Endodermal cell (in vitro differentiated cells): ENCODE results near the gene DLX1. TPM values are rescaled to one million over a fixed set of nuclear protein-coding genes. Genes with fewer than 3 reads are reported as not detected.

Experiments used
- DNase-seq: peaks from one replicate; pipeline ENCODE4 v3.0.0-alpha.2; 2017
- H3K27ac ChIP-seq: 2 replicates; pipeline ENCODE4 v1.5.1; 2013; ENCODE audit warnings: mild to moderate bottlenecking, low read depth, low read length, moderate library complexity
- H3K27me3 ChIP-seq: 2 replicates; pipeline ENCODE4 v1.6.1; 2013; ENCODE audit warnings: mild to moderate bottlenecking, low read length, moderate library complexity; ENCODE audit not compliant: insufficient read depth, control insufficient read depth, poor library complexity, severe bottlenecking
- H3K36me3 ChIP-seq: 2 replicates; pipeline ENCODE4 v1.7.0; 2013; ENCODE audit warnings: mild to moderate bottlenecking, low read length, moderate library complexity; ENCODE audit not compliant: control insufficient read depth, insufficient read depth
- H3K4me1 ChIP-seq: one replicate; pipeline ENCODE4 v1.7.0; 2013; ENCODE audit warnings: low read length; ENCODE audit not compliant: control insufficient read depth, insufficient read depth
- H3K4me3 ChIP-seq: 2 replicates; pipeline ENCODE4 v1.5.1; 2013; ENCODE audit warnings: mild to moderate bottlenecking, low read length, moderate library complexity
- H3K9ac ChIP-seq: 2 replicates; pipeline ENCODE4 v1.6.1; 2013; ENCODE audit warnings: mild to moderate bottlenecking, low read length, moderate library complexity; ENCODE audit not compliant: poor library complexity, severe bottlenecking; ENCODE audit errors: extremely low read depth
- H3K9me3 ChIP-seq: 2 replicates; pipeline ENCODE4 v1.6.1; 2013; ENCODE audit warnings: mild to moderate bottlenecking, low read length, moderate library complexity; ENCODE audit not compliant: control insufficient read depth
- H3K27ac Mint-ChIP-seq: 2 replicates; pipeline ENCODE4 v1.8.0; 2020; ENCODE audit warnings: mixed read lengths
- H3K27me3 Mint-ChIP-seq: 2 replicates; pipeline ENCODE4 v1.8.0; 2021; ENCODE audit warnings: mild to moderate bottlenecking, mixed read lengths; ENCODE audit not compliant: insufficient read depth
- H3K36me3 Mint-ChIP-seq: 2 replicates; pipeline ENCODE4 v1.8.0; 2020; ENCODE audit warnings: low read depth, mixed read lengths
- H3K4me1 Mint-ChIP-seq: 2 replicates; pipeline ENCODE4 v1.8.0; 2020; ENCODE audit warnings: mixed read lengths
- H3K4me3 Mint-ChIP-seq: 2 replicates; pipeline ENCODE4 v1.8.0; 2020; ENCODE audit warnings: mild to moderate bottlenecking, moderate library complexity, mixed read lengths
- H3K9me3 Mint-ChIP-seq: 2 replicates; pipeline ENCODE4 v1.8.0; 2020; ENCODE audit warnings: mild to moderate bottlenecking, mixed read lengths
- WGBS, 2 experiments: methylation state at CpG; one replicate each; pipeline versions ENCODE4 v1.1.5 to v1.1.7; 2013; ENCODE audit warnings: missing lambda C conversion rate in 2 of 2, mixed read lengths in 1 of 2; ENCODE audit not compliant: insufficient coverage in 1 of 2, insufficient read length in 1 of 2; 5-methylcytosine and 5-hydroxymethylcytosine counted together
- total RNA-seq, 2 donors: library from RNA; stranded (reverse); fragmentation: NEBNext Ultra II Directional in 1 of 2; extraction: Animal tissue kit (Norgen Biotek cat#: 25700) in 1 of 2; gene quantifications; 2 replicates in 1 of 2; 3 replicates in 1 of 2; pipeline ENCODE4 v1.2.1, GENCODE V29; 2021
- TF ChIP-seq, protein P1 (sequence below): fragments of 200-600 bp; sonication (generic); conservative IDR thresholded peaks from 2 replicates; pipeline ENCODE4 v1.5.0; 2021; ENCODE audit warnings: antibody characterized with exemption, mild to moderate bottlenecking

DLX1 gene
- total RNA-seq, 2 donors from 2014 or later = not detected

DNA sequence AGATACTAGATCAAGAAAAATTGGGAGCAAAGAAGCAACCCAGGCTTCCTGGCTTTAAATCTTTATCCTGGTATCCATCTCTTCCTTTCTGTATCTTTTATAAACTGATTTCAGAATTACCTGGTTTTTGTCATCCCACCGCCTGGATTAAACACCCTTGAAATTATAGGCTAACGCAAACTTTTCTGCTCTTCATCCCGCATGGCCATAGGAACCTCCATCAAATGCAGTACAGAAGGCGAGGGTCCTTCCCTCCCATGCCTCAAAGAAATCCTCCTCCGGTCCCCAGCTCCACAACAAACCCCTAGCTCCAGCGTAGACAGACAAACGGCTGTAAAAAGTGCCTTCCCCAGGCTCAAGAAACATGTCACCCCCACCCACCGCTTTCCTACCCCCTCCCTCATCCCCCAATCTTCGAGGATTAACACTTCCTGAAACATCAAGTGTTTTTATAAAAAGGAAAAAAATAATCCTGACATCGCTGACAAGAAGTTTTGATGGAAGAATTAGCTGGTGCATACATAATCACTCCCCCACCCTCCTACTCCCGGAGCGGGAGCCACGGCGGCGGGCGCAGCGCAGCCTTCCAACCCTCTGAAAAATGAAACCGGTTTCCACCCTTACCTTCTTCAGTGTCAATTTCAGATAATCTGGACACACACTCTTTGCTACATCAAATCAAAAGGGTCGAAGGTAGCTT, 7.6 kb downstream of the DLX1 start:
- Mint-ChIP-seq H3K4me3 (no peak overlapping the region), H3K9me3 (no peaks in the 10 kb centered on the region), H3K36me3 (no peaks in the 10 kb centered on the region)

DNA sequence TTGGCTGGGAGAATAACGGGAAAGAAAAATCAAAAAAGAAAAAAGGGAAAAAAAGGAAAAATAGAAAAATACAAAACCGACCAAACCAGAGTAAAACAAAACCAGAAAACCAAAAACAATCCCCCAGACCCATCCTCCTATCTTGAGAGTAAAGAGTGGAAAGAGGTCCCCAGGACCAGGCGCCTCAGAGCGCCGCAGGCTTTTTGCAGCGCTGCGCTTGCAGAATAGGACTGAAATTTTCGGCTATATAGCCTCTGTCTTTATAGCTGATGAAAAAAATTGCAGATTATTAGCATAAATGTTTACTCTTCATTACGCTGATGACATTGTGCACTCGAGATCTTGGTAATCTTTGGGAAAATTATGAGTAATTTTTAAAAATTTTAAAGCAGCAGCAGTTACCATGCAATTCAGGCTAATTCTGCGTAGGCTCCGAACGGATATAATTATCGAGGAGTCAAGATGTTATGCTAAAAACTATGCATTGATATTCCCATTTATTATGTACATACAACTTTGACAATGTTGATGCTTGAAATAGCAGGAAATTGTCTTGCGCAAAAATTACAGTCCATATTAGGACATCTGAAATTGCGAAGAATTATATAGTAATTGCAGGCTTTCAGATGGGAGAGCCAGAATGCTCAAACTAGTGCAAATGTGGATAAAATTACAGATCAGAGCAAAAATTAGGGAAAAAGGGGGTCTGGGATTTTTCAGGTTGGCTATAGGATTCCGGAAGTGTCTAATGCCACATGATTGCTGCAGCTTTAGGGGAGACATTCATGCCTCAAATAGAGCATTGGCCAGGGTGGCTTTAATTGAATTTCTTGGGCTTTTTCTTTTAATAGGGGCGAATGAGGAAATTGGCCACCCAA, 8.3 kb downstream of the DLX1 start:
- no peak for DNase-seq
- Histone ChIP-seq H3K4me3 (no peak overlapping the region), H3K4me1 (peaks cover 9% of the 10 kb centered on the region), H3K36me3 (no peaks in the 10 kb centered on the region), H3K27ac (no peak overlapping the region), H3K9me3 (no peaks in the 10 kb centered on the region), H3K9ac (no peak overlapping the region), H3K27me3 (peaks cover 100% of the 10 kb centered on the region)
- Mint-ChIP-seq H3K27me3 (peaks cover 100% of the 10 kb centered on the region), H3K27ac (no peak overlapping the region), H3K9me3 (no peaks in the 10 kb centered on the region), H3K4me3 (peak overlapping the region; percentile 48), H3K4me1 (peaks cover 25% of the 10 kb centered on the region), H3K36me3 (no peaks in the 10 kb centered on the region)
- 6 to 10% methylated on average over 13 to 16 of the region's 18 CpGs for WGBS, 2 experiments
- TF ChIP-seq, protein P1, sequence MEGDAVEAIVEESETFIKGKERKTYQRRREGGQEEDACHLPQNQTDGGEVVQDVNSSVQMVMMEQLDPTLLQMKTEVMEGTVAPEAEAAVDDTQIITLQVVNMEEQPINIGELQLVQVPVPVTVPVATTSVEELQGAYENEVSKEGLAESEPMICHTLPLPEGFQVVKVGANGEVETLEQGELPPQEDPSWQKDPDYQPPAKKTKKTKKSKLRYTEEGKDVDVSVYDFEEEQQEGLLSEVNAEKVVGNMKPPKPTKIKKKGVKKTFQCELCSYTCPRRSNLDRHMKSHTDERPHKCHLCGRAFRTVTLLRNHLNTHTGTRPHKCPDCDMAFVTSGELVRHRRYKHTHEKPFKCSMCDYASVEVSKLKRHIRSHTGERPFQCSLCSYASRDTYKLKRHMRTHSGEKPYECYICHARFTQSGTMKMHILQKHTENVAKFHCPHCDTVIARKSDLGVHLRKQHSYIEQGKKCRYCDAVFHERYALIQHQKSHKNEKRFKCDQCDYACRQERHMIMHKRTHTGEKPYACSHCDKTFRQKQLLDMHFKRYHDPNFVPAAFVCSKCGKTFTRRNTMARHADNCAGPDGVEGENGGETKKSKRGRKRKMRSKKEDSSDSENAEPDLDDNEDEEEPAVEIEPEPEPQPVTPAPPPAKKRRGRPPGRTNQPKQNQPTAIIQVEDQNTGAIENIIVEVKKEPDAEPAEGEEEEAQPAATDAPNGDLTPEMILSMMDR = no peak

More for the DNA sequence above, 7.6 kb downstream of the DLX1 start:
- DNase-seq = peak; percentile 54
- Histone ChIP-seq H3K9ac (no peak overlapping the region), H3K4me1 (peaks cover 9% of the 10 kb centered on the region), H3K27me3 (peaks cover 100% of the 10 kb centered on the region), H3K36me3 (no peaks in the 10 kb centered on the region), H3K27ac (no peak overlapping the region), H3K4me3 (no peak overlapping the region), H3K9me3 (no peaks in the 10 kb centered on the region)
- TF ChIP-seq, protein P1 = no peak
- Mint-ChIP-seq H3K4me1 (peaks cover 31% of the 10 kb centered on the region), H3K27me3 (peaks cover 100% of the 10 kb centered on the region), H3K27ac (no peak overlapping the region)
- WGBS, 2 experiments = 3 to 4% methylated on average over 3 to 18 of the region's 19 CpGs

DNA sequence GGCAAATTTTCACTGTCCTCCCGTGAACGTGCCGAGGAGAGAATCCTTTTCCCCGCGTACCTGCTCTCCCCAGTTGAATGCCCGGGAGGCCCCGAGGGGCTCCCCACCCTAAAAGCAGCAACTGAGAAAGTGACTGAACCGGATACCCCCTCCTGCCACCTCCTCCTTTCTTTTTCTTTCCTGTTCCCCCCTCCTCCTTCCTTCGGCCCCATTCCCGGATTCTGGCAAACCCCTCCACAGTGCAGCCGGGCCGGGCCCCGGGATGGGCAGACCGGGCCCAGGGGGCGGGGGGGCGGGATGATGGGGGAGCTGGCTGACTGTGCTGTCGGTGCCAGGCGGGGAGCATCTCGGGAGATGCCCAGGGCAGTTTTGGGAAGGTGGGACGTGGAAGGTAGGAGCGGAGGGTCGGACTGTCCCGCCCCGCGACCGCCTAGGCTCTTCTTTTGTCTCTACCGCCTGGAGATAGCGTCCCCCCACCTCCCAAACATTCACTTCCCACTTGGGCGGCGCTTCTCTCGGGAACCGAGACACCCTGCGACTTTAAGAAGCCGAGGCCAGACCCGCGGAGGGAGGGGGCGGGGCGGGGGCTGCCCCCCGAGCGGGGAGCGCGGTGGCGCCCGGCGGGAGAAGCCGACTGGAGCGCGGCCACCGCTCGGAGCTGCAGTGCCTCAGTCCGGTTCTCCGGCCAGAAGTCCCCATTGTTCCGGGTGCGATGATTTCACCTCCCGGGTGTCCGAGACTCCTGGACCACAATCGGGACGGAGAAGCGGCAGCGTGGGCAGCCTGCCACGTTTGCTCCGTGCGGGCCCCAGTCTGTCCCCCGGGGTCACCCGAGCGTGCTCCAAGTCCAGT, 9.2 kb downstream of the DLX1 start:
- Histone ChIP-seq H3K4me3 (peak overlapping the region; percentile 64), H3K27ac (no peak overlapping the region), H3K27me3 (peaks cover 100% of the 10 kb centered on the region), H3K4me1 (peaks cover 9% of the 10 kb centered on the region), H3K36me3 (no peaks in the 10 kb centered on the region), H3K9me3 (no peaks in the 10 kb centered on the region), H3K9ac (no peak overlapping the region)
- Mint-ChIP-seq H3K27ac (no peak overlapping the region), H3K27me3 (peaks cover 99% of the 10 kb centered on the region), H3K4me1 (peaks cover 25% of the 10 kb centered on the region), H3K4me3 (peak overlapping the region; percentile 48), H3K9me3 (no peaks in the 10 kb centered on the region), H3K36me3 (no peaks in the 10 kb centered on the region)
- WGBS, 2 experiments = 1 to 8% methylated on average over 8 to 66 of the region's 66 CpGs
- TF ChIP-seq, protein P1 = no peak
- peak; percentile 78 for DNase-seq
